BLaER1 (cell line): ENCODE measurements around the gene CDK11B.

Source experiments
- H3K27ac ChIP-seq: shearing (Covaris generic); formaldehyde crosslinking; 2 replicates; pipeline ENCODE4 v1.8.1; 2022
- H3K27me3 ChIP-seq: shearing (Covaris generic); formaldehyde crosslinking; 2 replicates; pipeline ENCODE4 v1.8.1; 2022
- H3K36me3 ChIP-seq: shearing (Covaris generic); formaldehyde crosslinking; 2 replicates; pipeline ENCODE4 v1.8.1; 2022
- H3K4me1 ChIP-seq: shearing (Covaris generic); formaldehyde crosslinking; 2 replicates; pipeline ENCODE4 v1.8.1; 2022
- H3K4me2 ChIP-seq: shearing (Covaris generic); formaldehyde crosslinking; 2 replicates; pipeline ENCODE4 v1.8.1; 2022
- H3K4me3 ChIP-seq: shearing (Covaris generic); formaldehyde crosslinking; 2 replicates; pipeline ENCODE4 v1.8.1; 2022
- H3K9ac ChIP-seq: shearing (Covaris generic); formaldehyde crosslinking; 2 replicates; pipeline ENCODE4 v1.8.1; 2022
- H3K9me3 ChIP-seq: shearing (Covaris generic); formaldehyde crosslinking; 2 replicates; pipeline ENCODE4 v1.8.1; 2022
- H4K20me1 ChIP-seq: shearing (Covaris generic); formaldehyde crosslinking; 2 replicates; pipeline ENCODE4 v1.8.1; 2022
- Cebpa-rat ChIP-seq: shearing (Covaris generic); IDR thresholded peaks from 2 replicates; pipeline ENCODE4 v1.8.1; 2022

CDK11B gene

GRCh38 chr1:1624443-1625403 is 34.1 kb downstream of the CDK11B start:
- Histone ChIP-seq H3K9ac (no peak overlapping the region), H3K27me3 (no peaks in the 10 kb centered on the region), H3K4me2 (no peak overlapping the region), H3K9me3 (no peaks in the 10 kb centered on the region), H3K27ac (no peak overlapping the region), H3K4me3 (no peak overlapping the region), H3K36me3 (peaks cover 11% of the 10 kb centered on the region; the same call in 1 of the 2 replicates), H4K20me1 (peaks cover 51% of the 10 kb centered on the region), H3K4me1 (peaks cover 20% of the 10 kb centered on the region)
- no peak for TF ChIP-seq Cebpa-rat

GRCh38 chr1:1623631-1624442 is 35.0 kb downstream of the CDK11B start:
- Histone ChIP-seq H3K4me2 (no peak overlapping the region), H3K27ac (no peak overlapping the region), H3K9me3 (no peaks in the 10 kb centered on the region), H4K20me1 (peaks cover 59% of the 10 kb centered on the region), H3K9ac (no peak overlapping the region), H3K4me3 (no peak overlapping the region), H3K27me3 (no peaks in the 10 kb centered on the region), H3K36me3 (peaks cover 11% of the 10 kb centered on the region; the same call in 1 of the 2 replicates), H3K4me1 (peaks cover 17% of the 10 kb centered on the region)
- TF ChIP-seq Cebpa-rat: no peak

- peaks cover 59% of the 10 kb centered on the region for H4K20me1 ChIP-seq
- no peaks in the 10 kb centered on the region for H3K27me3 ChIP-seq
- H3K36me3 ChIP-seq: peaks cover 17% of the 10 kb centered on the region; the same call in 1 of the 2 replicates
- H3K4me1 ChIP-seq: peaks cover 10% of the 10 kb centered on the region
- H3K27ac ChIP-seq: no peak overlapping the region
- no peak overlapping the region for H3K9ac ChIP-seq
- no peak for TF ChIP-seq Cebpa-rat
- no peaks in the 10 kb centered on the region for H3K9me3 ChIP-seq
- no peak overlapping the region for H3K4me2 ChIP-seq
- no peak overlapping the region for H3K4me3 ChIP-seq
Observed at GRCh38 chr1:1623181-1623630, 35.6 kb downstream of the CDK11B start.

GRCh38 chr1:1622788-1623094 is 36.1 kb downstream of the CDK11B start:
- Histone ChIP-seq H4K20me1 (peaks cover 62% of the 10 kb centered on the region), H3K36me3 (peaks cover 19% of the 10 kb centered on the region; the same call in 1 of the 2 replicates)

GRCh38 chr1:1622010-1622787 is 36.6 kb downstream of the CDK11B start:
- no peaks in the 10 kb centered on the region for H3K9me3 ChIP-seq
- peaks cover 68% of the 10 kb centered on the region for H4K20me1 ChIP-seq
- H3K4me2 ChIP-seq: no peak overlapping the region
- H3K27ac ChIP-seq: no peak overlapping the region; the same call in 1 of the 2 replicates
- H3K9ac ChIP-seq: no peak overlapping the region
- no peak for TF ChIP-seq Cebpa-rat
- H3K4me1 ChIP-seq: peaks cover 10% of the 10 kb centered on the region
- H3K36me3 ChIP-seq: peaks cover 23% of the 10 kb centered on the region; the same call in 1 of the 2 replicates
- H3K4me3 ChIP-seq: no peak overlapping the region
- H3K27me3 ChIP-seq: no peaks in the 10 kb centered on the region

More at GRCh38 chr1:1622788-1623094, 36.1 kb downstream of the CDK11B start:
- Histone ChIP-seq H3K4me3 (no peak overlapping the region), H3K4me1 (peaks cover 6% of the 10 kb centered on the region; the same call in 1 of the 2 replicates), H3K27ac (no peak overlapping the region), H3K9me3 (no peaks in the 10 kb centered on the region), H3K27me3 (no peaks in the 10 kb centered on the region), H3K9ac (no peak overlapping the region), H3K4me2 (no peak overlapping the region)
- no peak for TF ChIP-seq Cebpa-rat

GRCh38 chr1:1621173-1622009 is 37.4 kb downstream of the CDK11B start:
- Histone ChIP-seq H3K27ac (no peak overlapping the region), H3K4me1 (peaks cover 18% of the 10 kb centered on the region), H3K36me3 (peaks cover 23% of the 10 kb centered on the region; the same call in 1 of the 2 replicates), H3K4me2 (no peak overlapping the region), H3K9ac (no peak overlapping the region), H3K27me3 (no peaks in the 10 kb centered on the region), H3K9me3 (no peaks in the 10 kb centered on the region), H3K4me3 (no peak overlapping the region), H4K20me1 (peaks cover 76% of the 10 kb centered on the region)
- TF ChIP-seq Cebpa-rat: no peak

- Histone ChIP-seq H3K4me1 (peaks cover 21% of the 10 kb centered on the region), H4K20me1 (peaks cover 80% of the 10 kb centered on the region), H3K4me2 (no peak overlapping the region; the same call in 1 of the 2 replicates), H3K9me3 (no peaks in the 10 kb centered on the region), H3K9ac (0 out of 2 replicates have a peak overlapping the region, but pooled peaks have one; percentile 41), H3K4me3 (no peak overlapping the region), H3K36me3 (peaks cover 23% of the 10 kb centered on the region; the same call in 1 of the 2 replicates), H3K27ac (no peak overlapping the region), H3K27me3 (no peaks in the 10 kb centered on the region)
- TF ChIP-seq Cebpa-rat: no peak
Observed at GRCh38 chr1:1620433-1621139, 38.2 kb downstream of the CDK11B start.

- no peak for TF ChIP-seq Cebpa-rat
- Histone ChIP-seq H3K9ac (no peak overlapping the region), H3K4me1 (peaks cover 21% of the 10 kb centered on the region), H3K4me3 (no peak overlapping the region), H3K27ac (no peak overlapping the region), H3K4me2 (no peak overlapping the region), H3K9me3 (no peaks in the 10 kb centered on the region), H3K36me3 (peaks cover 23% of the 10 kb centered on the region; the same call in 1 of the 2 replicates), H3K27me3 (no peaks in the 10 kb centered on the region), H4K20me1 (peaks cover 80% of the 10 kb centered on the region)
Observed at GRCh38 chr1:1619917-1620361, 38.9 kb downstream of the CDK11B start.
